Fibroblast of mammary gland (primary cell): ENCODE measurements around the gene C7orf57.
A peak's percentile ranks its signal among the peaks of the same experiment; 100 is the strongest.
"Not testable (repeated sequence)": the region's sequence is repeated elsewhere in the genome, so short reads cannot be mapped to it uniquely, and the experiment has no call there.

Source experiments
- DNase-seq: peaks from one replicate; pipeline ENCODE4 v3.0.0-alpha.2; 2010; ENCODE audit warnings: low read depth
- H3K4me3 ChIP-seq: 2 replicates; pipeline ENCODE4 v1.5.1; 2011; ENCODE audit warnings: low read depth, mild to moderate bottlenecking, low read length, moderate library complexity; ENCODE audit not compliant: control insufficient read depth
- CTCF ChIP-seq: conservative IDR thresholded peaks from 2 replicates; pipeline ENCODE4 v1.5.1; 2011; ENCODE audit warnings: low read depth, low read length, inconsistent platforms; ENCODE audit not compliant: control insufficient read depth, insufficient read depth

C7orf57 gene

GRCh38 chr7:48058990-48059389, 23.6 kb downstream of the C7orf57 start:
- no peak for DNase-seq
- TF ChIP-seq CTCF, result no peak
- H3K4me3 ChIP-seq, result no peak overlapping the region

GRCh38 chr7:48059706-48060105, 24.4 kb downstream of the C7orf57 start:
- no peak for TF ChIP-seq CTCF
- no peak overlapping the region for H3K4me3 ChIP-seq
- DNase-seq, result no peak

- H3K4me3 ChIP-seq, result no peak overlapping the region
- TF ChIP-seq CTCF, result no peak
- no peak for DNase-seq
Measured at GRCh38 chr7:48063985-48064384, 28.6 kb downstream of the C7orf57 start.

GRCh38 chr7:48067475-48067874, 32.1 kb downstream of the C7orf57 start:
- no peak for TF ChIP-seq CTCF
- no peak overlapping the region for H3K4me3 ChIP-seq
- DNase-seq, result no peak

GRCh38 chr7:48074204-48074654, 38.9 kb downstream of the C7orf57 start:
- peak; percentile 50 for DNase-seq
- no peak for TF ChIP-seq CTCF
- no peak overlapping the region for H3K4me3 ChIP-seq

GRCh38 chr7:48077423-48077822, 42.1 kb downstream of the C7orf57 start:
- no peak overlapping the region for H3K4me3 ChIP-seq
- no peak for TF ChIP-seq CTCF
- no peak for DNase-seq

GRCh38 chr7:48078470-48078869, 43.1 kb downstream of the C7orf57 start:
- H3K4me3 ChIP-seq, result no peak overlapping the region
- TF ChIP-seq CTCF, result no peak
- no peak for DNase-seq

GRCh38 chr7:48082378-48082777, 47.0 kb downstream of the C7orf57 start:
- H3K4me3 ChIP-seq, DNase-seq: not testable (repeated sequence)
